Keratinocyte (primary cell): Measurements from ENCODE around the gene SF3B2.

ENCODE experiments used
- EZH2 ChIP-seq: IDR thresholded peaks from one replicate; pipeline ENCODE4 v1.6.1; 2012; ENCODE audit warnings: inconsistent platforms, mild to moderate bottlenecking, low read length, moderate library complexity
- TF ChIP-seq, protein P1 (sequence below), 3 experiments: IDR thresholded peaks in 1 of 3; conservative IDR thresholded peaks in 1 of 3; optimal IDR thresholded peaks in 1 of 3; 2 replicates in 2 of 3; 3 replicates in 1 of 3; pipeline versions ENCODE3 to v1.5.1; 2011; ENCODE audit warnings: low read length in 3 of 3, mild to moderate bottlenecking in 3 of 3, moderate library complexity in 2 of 3, control low read depth in 1 of 3, inconsistent platforms in 1 of 3; ENCODE audit not compliant: insufficient read depth in 2 of 3; ENCODE audit errors: extremely low read depth in 1 of 3

DNA sequence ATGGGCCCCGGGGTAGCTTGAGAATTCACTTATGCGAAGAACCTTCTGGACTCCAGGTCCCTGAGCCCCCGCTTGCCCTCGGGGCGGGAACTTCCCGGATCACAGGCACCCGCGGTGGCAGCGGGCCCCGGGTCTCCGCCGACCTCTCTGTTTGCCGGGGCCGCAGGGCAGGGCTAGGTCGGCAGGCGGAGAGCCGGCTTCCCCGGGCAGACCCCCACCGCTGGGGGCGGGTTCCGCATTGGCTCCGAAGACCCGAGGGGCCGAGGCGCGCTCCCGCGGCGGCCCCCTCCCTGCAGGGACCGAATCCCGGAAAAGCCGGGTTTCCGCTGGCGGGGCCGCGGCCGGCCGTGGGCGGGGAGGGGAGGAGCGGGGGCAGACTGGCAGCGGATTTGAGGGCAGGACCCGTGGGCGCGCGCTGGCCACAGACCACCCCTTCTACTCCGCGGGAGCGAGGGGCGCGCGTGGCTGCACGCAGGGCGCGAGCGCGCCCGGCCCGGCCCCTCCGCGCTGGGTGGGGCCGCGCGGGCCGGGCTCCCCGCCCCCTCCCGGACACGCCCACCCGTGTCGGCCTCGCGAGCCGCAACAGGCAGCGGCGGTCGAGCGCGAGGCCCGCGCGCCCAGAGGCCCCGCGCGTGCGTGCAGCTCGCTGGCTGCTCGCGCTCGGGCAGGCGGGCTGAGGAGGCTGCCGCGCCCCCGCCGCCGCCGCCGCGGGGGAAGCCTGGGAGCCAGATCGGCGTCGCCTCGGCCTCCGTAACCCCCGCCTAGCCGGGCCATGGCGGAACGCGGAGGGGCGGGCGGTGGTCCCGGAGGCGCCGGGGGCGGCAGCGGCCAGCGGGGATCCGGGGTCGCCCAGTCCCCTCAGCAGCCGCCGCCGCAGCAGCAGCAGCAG lies 17.8 kb downstream of the SF3B2 start, which contains the start of gene PACS1:
- TF ChIP-seq, protein P1, sequence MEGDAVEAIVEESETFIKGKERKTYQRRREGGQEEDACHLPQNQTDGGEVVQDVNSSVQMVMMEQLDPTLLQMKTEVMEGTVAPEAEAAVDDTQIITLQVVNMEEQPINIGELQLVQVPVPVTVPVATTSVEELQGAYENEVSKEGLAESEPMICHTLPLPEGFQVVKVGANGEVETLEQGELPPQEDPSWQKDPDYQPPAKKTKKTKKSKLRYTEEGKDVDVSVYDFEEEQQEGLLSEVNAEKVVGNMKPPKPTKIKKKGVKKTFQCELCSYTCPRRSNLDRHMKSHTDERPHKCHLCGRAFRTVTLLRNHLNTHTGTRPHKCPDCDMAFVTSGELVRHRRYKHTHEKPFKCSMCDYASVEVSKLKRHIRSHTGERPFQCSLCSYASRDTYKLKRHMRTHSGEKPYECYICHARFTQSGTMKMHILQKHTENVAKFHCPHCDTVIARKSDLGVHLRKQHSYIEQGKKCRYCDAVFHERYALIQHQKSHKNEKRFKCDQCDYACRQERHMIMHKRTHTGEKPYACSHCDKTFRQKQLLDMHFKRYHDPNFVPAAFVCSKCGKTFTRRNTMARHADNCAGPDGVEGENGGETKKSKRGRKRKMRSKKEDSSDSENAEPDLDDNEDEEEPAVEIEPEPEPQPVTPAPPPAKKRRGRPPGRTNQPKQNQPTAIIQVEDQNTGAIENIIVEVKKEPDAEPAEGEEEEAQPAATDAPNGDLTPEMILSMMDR (optimal IDR thresholded peaks at IDR 0.05 in 1 of 3, IDR thresholded peaks at IDR 0.05 in 1 of 3, conservative IDR thresholded peaks at IDR 0.05 in 1 of 3; ENCODE audit: extremely low read depth in 1 of 3, insufficient read depth in 2 of 3, low read length in 3 of 3) = no peak
- no peak for TF ChIP-seq EZH2
